ENCODE measurements around the gene NVL. TPM values are rescaled to one million over a fixed set of nuclear protein-coding genes. Genes with fewer than 3 reads are reported as not detected.
"Not testable (repeated sequence)": the region's sequence is repeated elsewhere in the genome, so short reads cannot be mapped to it uniquely, and the experiment has no call there.

The NVL gene
- total RNA-seq, 1 donor from 2014 or later: 10.3 TPM

- no peak for TF ChIP-seq CTCF (IDR thresholded peaks at IDR 0.05; ENCODE audit: borderline replicate concordance)
- peaks cover 43% of the 10 kb centered on the region for H3K4me1 ChIP-seq
- no peaks in the 10 kb centered on the region for H3K27me3 ChIP-seq (ENCODE audit: low read depth)
- intact Hi-C loops (cut with micrococcal nuclease): no loop called here
- no peak overlapping the region for H3K27ac ChIP-seq (replicated peaks)
- H3K4me3 ChIP-seq: no peak overlapping the region
- H3K36me3 ChIP-seq: no peaks in the 10 kb centered on the region
- no peak for DNase-seq
- H3K9me3 ChIP-seq (replicated peaks): no peaks in the 10 kb centered on the region
Observed at GRCh38 chr1:224212618-224213061, 117.3 kb downstream of the NVL start.

- peak overlapping the region; percentile 75 for H3K27ac ChIP-seq (replicated peaks)
- intact Hi-C loops (cut with micrococcal nuclease): no loop called here
Observed at GRCh38 chr1:224211206-224211962, 118.6 kb downstream of the NVL start.

DNA sequence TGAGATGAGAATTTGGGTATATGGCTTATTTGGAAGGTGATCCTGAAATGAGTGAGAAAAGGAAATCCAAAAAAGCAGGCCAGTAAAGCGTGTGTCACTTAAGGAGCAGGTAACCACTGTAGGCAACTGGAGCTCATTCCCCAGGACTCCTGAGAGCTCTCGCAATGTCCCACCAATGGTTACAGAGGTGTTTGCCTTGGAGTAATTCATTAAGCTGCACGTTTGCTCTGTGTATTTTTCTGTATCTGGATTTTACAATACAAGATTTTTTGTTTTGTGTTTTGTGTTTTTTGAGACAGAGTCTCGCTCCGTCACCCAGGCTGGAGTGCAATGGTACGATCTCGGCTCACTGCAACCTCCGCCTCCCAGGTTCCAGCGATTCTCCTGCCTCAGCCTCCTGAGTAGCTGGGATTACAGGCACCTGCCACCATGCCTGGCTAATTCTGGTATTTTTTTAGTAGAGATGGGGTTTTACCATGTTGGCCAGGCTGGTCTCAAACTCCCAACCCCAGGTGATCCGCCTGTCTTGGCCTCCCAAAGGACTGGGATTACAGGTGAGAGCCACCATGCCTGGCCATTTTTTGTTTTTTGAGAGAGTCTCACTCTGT lies 123.9 kb downstream of the NVL start:
- intact Hi-C loops (cut with micrococcal nuclease); DNase-seq; H3K36me3 ChIP-seq; H3K9me3 ChIP-seq (replicated peaks); H3K27me3 ChIP-seq (ENCODE audit: low read depth); H3K4me3 ChIP-seq: not testable (repeated sequence)
- Histone ChIP-seq H3K4me1 (peaks cover 36% of the 10 kb centered on the region), H3K27ac (replicated peaks) (peak overlapping the region; percentile 42)

More at GRCh38 chr1:224211206-224211962, 118.6 kb downstream of the NVL start:
- DNase-seq: no peak
- no peaks in the 10 kb centered on the region for H3K27me3 ChIP-seq (ENCODE audit: low read depth)
- H3K4me3 ChIP-seq: no peak overlapping the region
- peaks cover 43% of the 10 kb centered on the region for H3K4me1 ChIP-seq
- no peaks in the 10 kb centered on the region for H3K36me3 ChIP-seq
- TF ChIP-seq CTCF (IDR thresholded peaks at IDR 0.05; ENCODE audit: borderline replicate concordance): no peak
- H3K9me3 ChIP-seq (replicated peaks): no peaks in the 10 kb centered on the region

GRCh38 chr1:224205438-224205840 lies 124.5 kb downstream of the NVL start:
- Histone ChIP-seq H3K4me1 (peaks cover 30% of the 10 kb centered on the region), H3K9me3 (replicated peaks) (no peaks in the 10 kb centered on the region), H3K27ac (replicated peaks) (peak overlapping the region; percentile 42), H3K4me3 (peak overlapping the region; percentile 11), H3K36me3 (no peaks in the 10 kb centered on the region), H3K27me3 (ENCODE audit: low read depth) (no peaks in the 10 kb centered on the region)
- TF ChIP-seq CTCF (IDR thresholded peaks at IDR 0.05; ENCODE audit: borderline replicate concordance): no peak
- DNase-seq: no peak
- intact Hi-C loops (cut with micrococcal nuclease): no loop called here

DNA sequence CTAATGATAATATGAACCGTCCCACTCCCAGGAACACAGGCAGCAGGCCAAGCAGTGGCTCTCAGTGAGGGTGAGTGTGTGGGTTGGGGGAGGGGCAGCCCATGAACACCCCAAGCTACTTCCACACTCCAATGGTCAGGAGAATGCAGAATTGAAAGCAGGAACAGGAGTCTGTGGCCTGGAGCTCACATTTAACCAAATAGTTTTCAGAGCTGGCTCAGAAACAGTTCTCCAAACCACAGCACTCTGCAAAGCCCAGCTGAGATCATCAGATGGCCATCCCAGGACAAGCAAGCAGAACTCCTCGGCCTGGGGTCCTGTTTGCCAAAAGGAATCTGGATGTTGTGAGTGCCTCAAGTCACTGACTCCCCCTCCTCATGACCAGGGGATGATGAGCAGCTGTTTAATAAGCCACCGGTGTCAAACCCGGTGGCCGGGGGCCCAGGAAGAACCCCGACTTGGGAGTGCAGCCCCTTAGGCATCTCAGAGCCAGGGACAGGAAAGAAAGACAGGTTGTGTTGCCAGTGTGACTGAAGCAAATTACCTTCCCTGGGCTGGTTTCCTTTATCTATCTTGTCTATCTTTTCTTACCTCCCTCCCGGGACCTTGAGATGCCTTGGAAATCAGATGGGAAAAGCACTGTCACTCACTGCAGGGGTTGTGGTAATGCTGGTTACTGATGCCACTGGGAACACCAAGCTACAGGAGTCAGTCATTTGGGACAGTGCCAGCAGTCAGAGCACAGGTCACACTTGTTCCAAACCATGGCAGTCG lies 126.5 kb downstream of the NVL start:
- Histone ChIP-seq H3K4me3 (no peak overlapping the region), H3K27me3 (ENCODE audit: low read depth) (no peaks in the 10 kb centered on the region), H3K9me3 (replicated peaks) (no peaks in the 10 kb centered on the region), H3K27ac (replicated peaks) (peak overlapping the region; percentile 42), H3K36me3 (no peaks in the 10 kb centered on the region), H3K4me1 (peaks cover 24% of the 10 kb centered on the region)
- DNase-seq: peak; percentile 40
- intact Hi-C loops (cut with micrococcal nuclease): no loop called here
- TF ChIP-seq CTCF (IDR thresholded peaks at IDR 0.05; ENCODE audit: borderline replicate concordance): no peak
